C4-2B (cell line): Measurements from ENCODE around the gene CLEC11A.

ENCODE experiments used
- CTCF ChIP-seq: fragments of 450-650 bp; conservative IDR thresholded peaks from 2 replicates; pipeline ENCODE4 v1.5.1; 2017; ENCODE audit warnings: mild to moderate bottlenecking
- ZFX ChIP-seq: fragments of 450-650 bp; IDR thresholded peaks from 2 replicates; pipeline ENCODE4 v1.6.1; 2017

- TF ChIP-seq CTCF (no peak), ZFX (no peak)
These were observed 22.1 kb downstream of the CLEC11A start for GRCh38 chr19:50745221-50745620.
